NK-92 (cell line): Measurements from ENCODE around the gene MMD2.
"Not testable (repeated sequence)": the region's sequence is repeated elsewhere in the genome, so short reads cannot be mapped to it uniquely, and the experiment has no call there.

Experiments
- DNase-seq: peaks from one replicate; lab custom pipeline; 2025; ENCODE audit not compliant: unreplicated experiment; lab: John Stamatoyannopoulos, UW

MMD2 gene

DNA sequence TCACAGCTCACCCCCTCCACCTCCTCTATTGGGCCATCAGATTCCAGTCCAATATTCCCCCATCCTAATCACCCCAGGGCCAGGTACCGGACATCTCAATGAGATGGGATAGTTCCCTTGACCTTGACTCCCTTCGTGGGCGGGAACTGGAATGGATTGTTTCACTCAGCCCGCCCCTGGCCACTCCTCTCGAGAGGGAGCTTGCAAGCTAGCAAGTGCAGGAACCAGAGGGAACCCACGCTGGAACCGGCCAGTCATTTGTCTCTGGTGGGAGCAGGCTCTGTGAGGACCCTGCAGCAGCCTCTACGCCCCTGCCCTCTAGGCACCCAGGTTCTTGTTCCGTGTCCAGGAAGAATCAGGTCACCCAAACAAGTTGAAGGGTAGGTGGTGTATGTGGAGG, 64.5 kb downstream of the MMD2 start:
- DNase-seq, result no peak

DNA sequence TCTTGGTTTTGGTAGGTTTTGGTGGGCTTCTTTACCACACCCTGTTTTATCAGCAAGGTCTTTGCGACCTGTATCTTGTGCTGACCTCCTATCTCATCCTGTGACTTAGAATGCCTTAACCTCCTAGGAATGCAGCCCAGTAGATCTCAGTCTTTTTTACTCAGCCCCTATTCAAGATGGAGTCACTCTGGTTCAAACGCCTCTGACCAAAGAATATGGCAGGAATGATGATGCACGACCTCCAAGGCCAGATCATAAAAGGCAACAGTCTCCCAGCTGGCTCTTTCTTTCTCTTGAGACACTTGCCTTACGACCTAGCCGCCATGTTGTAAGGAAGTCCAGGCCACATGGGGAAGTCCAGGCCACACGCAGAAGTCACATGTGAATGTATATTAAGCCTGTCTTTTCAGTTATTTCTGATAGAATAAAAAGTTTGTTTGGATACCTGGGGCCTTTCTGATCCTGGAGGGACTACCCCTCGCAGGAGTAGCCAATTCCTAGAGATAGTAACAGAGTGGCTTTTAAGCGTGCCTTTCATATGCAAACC, 65.0 kb downstream of the MMD2 start:
- no peak for DNase-seq

DNA sequence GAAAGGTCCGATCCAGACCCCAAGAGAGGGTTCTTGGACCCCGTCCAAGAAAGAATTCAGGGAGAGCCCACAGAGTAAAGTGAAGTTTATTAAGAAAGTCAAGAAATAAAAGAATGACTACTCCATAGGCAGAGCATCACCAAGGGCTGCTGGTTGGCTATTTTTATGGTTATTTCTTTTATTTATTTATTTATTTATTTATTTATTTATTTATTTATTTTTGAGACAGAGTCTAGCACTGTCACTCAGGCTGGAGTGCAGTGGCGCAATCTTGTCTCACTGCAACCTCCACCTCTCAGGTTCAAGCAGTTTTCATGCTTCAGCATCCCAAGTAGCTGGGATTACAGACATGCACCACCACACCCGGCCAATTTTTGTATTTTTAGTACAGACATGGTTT, 65.8 kb downstream of the MMD2 start:
- DNase-seq, result not testable (repeated sequence)

DNA sequence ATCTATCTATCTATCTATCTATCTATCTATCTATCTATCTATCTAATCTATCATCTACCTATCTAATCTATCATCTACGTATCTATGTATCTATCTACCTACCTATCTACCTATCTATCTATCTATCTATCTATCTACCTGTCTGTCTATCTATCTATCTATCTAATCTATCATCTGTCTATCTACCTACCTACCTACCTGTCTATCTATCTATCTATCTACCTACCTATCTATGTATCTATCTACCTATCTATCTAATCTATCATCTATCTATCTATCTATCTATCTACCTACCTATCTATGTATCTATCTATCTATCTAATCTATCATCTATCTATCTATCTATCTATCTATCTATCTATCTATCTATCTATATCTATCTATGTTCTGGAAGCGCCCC, 67.5 kb downstream of the MMD2 start:
- DNase-seq, result not testable (repeated sequence)

GRCh38 chr7:4889682-4890081, 69.3 kb downstream of the MMD2 start:
- no peak for DNase-seq

DNA sequence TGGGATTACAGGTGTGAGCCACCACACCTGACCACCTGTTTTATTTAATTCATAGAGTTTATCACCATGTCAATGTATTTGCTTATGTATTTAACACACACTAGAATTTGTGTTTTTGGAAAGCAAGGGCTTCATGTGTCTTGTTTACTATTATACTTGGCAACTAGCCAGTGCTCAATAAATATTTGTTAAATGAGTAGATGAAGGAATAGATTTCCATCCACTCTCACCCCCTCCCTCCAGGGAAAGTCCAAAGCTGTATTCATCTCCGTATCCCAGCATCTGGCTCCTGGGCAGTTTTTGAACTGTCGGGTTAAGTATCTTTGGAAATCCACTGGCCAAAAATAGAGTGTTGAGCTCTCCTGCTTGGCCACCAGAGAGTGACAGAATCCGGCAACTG, 70.8 kb downstream of the MMD2 start:
- no peak for DNase-seq

GRCh38 chr7:4886671-4887070, 72.3 kb downstream of the MMD2 start:
- no peak for DNase-seq

DNA sequence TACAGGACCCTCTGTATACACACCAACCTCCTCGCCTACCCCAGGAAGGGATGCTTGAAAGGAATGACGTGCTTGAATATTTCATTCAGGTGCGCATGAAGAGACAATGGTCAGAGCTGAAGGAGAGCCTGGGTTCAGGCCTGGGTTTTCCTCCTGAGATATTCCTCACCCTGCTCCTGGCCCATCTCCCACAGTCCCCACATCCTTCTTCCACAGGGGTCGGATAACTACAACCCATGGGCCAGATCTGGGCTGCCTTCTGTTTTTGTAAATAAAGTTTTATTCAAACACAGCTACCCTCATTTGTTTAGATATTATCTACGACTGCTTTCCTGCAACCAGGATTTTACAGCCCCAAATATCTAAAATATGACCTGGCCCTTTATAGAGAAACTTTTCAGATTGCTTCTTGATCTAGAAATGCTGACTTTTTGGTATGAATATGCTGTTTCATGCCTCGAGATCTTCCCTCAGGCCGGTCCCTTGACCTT, 73.6 kb downstream of the MMD2 start:
- DNase-seq, result no peak

- DNase-seq, result no peak
Observed at GRCh38 chr7:4884164-4884563, 74.8 kb downstream of the MMD2 start.

GRCh38 chr7:4883372-4884144, 75.4 kb downstream of the MMD2 start, which contains the start of gene RADIL:
TSS of gene RADIL (minus strand) at chr7:4883716. CDS start at chr7:4878139, 5,577 bp downstream.
- no peak for DNase-seq

GRCh38 chr7:4883033-4883371, 76.0 kb downstream of the MMD2 start:
- no peak for DNase-seq

- no peak for DNase-seq
Observed at GRCh38 chr7:4882169-4883032, 76.6 kb downstream of the MMD2 start.

DNA sequence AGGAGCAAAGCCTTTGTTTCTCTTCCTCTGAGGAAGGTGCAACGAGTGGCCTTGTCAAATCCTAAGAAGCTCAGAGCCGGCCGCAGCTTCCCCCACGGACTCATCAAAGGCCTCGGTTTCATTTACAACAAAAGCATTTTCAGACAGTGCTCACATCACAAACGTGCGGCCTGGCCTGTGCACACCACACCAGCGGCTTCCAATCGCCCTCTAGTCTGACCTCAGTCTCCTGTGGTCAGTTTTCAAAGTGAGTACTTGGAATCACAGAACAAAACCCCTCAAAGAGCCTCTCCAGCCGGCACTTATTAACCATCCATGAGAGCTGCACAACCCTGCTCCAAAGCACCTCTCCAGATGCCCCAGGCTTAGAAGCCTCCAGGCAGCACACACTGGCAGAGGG, 78.8 kb downstream of the MMD2 start:
- no peak for DNase-seq

DNA sequence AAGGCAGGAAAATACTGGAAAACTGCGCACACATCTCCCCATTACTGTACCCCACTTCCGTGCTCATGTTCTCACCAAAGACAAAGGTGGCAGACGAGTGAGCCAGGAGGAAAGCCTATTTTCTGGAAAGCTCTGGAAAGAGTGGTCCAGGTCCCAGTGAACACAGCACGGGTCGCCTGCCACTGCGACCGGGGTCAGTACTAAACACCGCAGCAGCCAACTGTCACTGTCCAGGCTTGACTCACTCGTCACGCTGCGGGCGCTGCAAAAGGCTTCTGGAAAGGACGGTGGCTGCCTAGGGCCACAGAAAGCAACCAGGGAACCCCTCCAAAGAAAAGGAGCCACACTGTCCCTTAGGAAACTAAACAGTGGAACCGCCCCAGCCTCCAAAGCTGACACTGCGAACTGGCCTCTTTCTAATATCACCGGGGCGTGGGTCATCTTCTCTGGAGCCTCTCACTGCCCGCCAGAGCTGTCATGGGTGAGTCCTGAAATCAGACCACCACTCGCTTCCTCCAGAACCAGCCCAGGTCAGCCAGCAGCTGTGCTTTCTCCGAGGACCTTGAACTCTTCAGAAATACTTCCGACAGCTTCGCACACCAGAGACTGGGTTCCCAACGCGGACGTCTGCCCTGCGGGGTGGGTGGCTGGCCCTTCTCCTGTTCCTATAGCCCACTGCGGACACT, 79.4 kb downstream of the MMD2 start:
- DNase-seq, result no peak

GRCh38 chr7:4878336-4879335, 80.4 kb downstream of the MMD2 start:
- DNase-seq, result no peak

DNA sequence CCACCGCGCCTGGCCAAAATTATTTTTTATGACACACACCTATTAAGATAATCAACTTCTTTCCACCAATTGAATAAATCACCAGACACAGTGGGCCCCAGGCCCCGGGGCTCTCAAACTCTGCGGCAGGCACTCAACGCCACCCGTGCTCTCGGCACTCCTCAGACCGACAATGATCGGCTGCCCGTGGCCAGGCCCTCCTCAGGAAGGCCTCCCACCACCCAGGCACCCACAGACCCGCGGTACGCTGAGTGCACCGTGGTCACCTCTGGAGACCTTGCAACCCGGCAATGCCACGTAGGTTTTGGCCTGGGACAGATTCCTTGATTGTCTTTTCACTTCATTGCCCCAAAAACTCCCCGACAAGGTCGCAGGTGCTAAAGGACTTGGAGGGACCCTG, 82.4 kb downstream of the MMD2 start:
- DNase-seq, result no peak

DNA sequence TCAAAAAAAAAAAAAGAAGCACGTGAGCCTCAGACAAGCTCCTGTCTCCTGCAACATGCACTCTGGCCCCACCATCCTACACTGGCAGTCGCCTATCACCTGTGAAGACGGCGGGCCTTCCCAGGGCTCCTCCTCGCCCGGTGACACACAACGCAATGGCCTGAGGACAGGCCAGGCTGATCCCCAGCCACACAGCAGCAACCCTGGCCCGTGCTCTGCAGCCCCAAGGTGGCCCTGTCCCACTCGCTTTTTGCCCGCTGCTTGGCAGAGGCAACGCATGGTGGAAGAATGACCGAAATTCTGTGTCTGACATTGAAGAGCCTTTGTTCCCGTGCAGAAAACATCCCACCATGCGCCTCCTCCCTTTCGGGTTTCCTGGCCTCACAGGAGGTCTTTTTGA, 83.6 kb downstream of the MMD2 start:
- no peak for DNase-seq

DNA sequence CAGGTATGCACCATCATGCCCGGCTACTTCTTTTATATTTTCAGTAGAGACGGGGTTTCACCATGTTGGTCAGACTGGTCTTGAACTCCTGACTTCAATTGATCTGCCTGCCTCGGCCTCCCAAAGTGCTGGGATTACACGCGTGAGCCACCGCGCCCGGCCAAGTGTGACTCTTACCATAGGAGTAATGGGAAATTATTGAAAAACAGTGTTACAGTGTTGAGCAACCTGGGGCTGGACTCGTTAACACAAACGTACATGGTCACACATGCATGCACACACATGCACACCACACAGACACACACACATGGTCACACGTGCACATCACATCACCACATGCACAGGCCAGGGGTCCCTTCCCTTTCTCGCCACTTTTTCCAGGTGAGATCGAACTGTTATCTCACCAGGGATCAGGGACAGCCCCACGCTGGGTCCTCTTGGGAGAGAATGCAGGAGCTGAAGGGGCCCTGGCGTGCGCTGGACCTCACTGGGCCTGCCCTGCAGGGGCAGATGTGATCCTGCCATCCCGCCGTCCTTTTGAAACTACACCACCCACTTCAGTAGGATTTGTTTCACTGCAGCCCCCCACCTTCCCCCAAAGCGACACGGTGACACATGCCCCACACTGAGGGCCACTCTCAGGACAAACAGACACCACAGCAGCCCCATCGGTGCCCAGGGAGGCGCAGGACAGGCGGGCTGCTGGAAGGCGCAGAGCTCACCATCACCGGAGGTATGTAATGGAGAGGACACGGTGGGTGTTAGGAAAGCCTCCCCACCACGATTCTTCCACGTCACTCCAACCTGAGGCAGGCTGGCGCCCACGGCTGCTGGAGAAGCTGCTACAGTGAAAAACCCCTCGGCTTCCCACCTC, 85.7 kb downstream of the MMD2 start:
- DNase-seq, result no peak
